Endothelial cell of umbilical vein (primary cell): ENCODE measurements around the gene TERC. TPM values are rescaled to one million over a fixed set of nuclear protein-coding genes. Genes with fewer than 3 reads are reported as not detected.

Experiments used
- BruUV-seq: library from RNA; stranded (reverse); fragments of 400-500 nt; replicated peaks from 2 replicates; lab custom pipeline; 2021; lab: Mats Ljungman, UMichigan
- CTCF ChIA-PET: fragments of 300-600, 350-600 bp; sonication (Branson Sonifier 250); formaldehyde crosslinking; loops from one replicate; lab custom pipeline; 2021; ENCODE audit warnings: antibody characterized with exemption, inconsistent platforms; lab: Charles Lee
- POLR2A ChIA-PET: fragments of 300-600, 350-600 bp; sonication (Branson Sonifier 250); formaldehyde crosslinking; loops from one replicate; lab custom pipeline; 2021; ENCODE audit warnings: antibody characterized with exemption, inconsistent platforms; lab: Charles Lee
- DNase-seq: peaks from one replicate; pipeline ENCODE4 v3.0.0-alpha.2; 2011; ENCODE audit warnings: low read depth, low spot score
- FAIRE-seq: peaks from 2 replicates; lab custom pipeline; 2011; peaks lifted over from hg19 to GRCh38; lab: Jason Lieb, UNC
- H2AFZ ChIP-seq: 2 replicates; pipeline ENCODE4 v1.6.0; 2012; ENCODE audit warnings: low read depth, low read length, control low read depth, inconsistent platforms
- H3K27ac ChIP-seq: 2 replicates; pipeline ENCODE4 v1.5.1; 2011; ENCODE audit warnings: low read depth, mild to moderate bottlenecking, control low read depth, low read length, moderate library complexity; ENCODE audit not compliant: insufficient read depth
- H3K27me3 ChIP-seq, 2 experiments: 2 replicates each; pipeline versions ENCODE4 v1.6.0 to v1.6.1; 2011; ENCODE audit warnings: low read length in 2 of 2, mixed read lengths in 1 of 2; ENCODE audit not compliant: control insufficient read depth in 2 of 2, insufficient read depth in 2 of 2
- H3K36me3 ChIP-seq, 2 experiments: 2 replicates in 1 of 2; 3 replicates in 1 of 2; pipeline ENCODE4 v1.5.1; 2011; ENCODE audit warnings: low read length in 2 of 2, mild to moderate bottlenecking in 1 of 2, moderate library complexity in 1 of 2; ENCODE audit not compliant: control insufficient read depth in 2 of 2, insufficient read depth in 2 of 2; ENCODE audit errors: extremely low read depth in 1 of 2
- H3K4me1 ChIP-seq: 3 replicates; pipeline ENCODE4 v1.5.1; 2011; ENCODE audit warnings: mild to moderate bottlenecking, low read length; ENCODE audit not compliant: control insufficient read depth, insufficient read depth; ENCODE audit errors: extremely low read depth
- H3K4me2 ChIP-seq: 2 replicates; pipeline ENCODE4 v1.6.1; 2011; ENCODE audit warnings: low read length, control low read depth, mixed read lengths; ENCODE audit not compliant: insufficient read depth
- H3K4me3 ChIP-seq, 3 experiments: fragments of 200-600 bp in 1 of 3; sonication (generic), shearing (Covaris generic) in 1 of 3; replicated peaks in 1 of 3; 2 replicates each; pipeline ENCODE4 v1.5.1; 2011 to 2016; ENCODE audit warnings: control low read depth in 3 of 3, low read length in 3 of 3, mild to moderate bottlenecking in 2 of 3, inconsistent platforms in 1 of 3, low read depth in 1 of 3, moderate library complexity in 1 of 3; ENCODE audit not compliant: insufficient read depth in 1 of 3
- H3K79me2 ChIP-seq: 2 replicates; pipeline ENCODE4 v1.6.0; 2012; ENCODE audit warnings: low read length, inconsistent platforms; ENCODE audit not compliant: control insufficient read depth, insufficient read depth
- H3K9ac ChIP-seq: replicated peaks from 2 replicates; pipeline ENCODE3; 2011; ENCODE audit warnings: low read length, control low read depth; ENCODE audit not compliant: insufficient read depth; ENCODE audit errors: extremely low read depth
- H3K9me1 ChIP-seq: replicated peaks from 3 replicates; pipeline ENCODE4 v1.6.0; 2011; ENCODE audit warnings: mild to moderate bottlenecking, low read length; ENCODE audit not compliant: control insufficient read depth, insufficient read depth; ENCODE audit errors: extremely low read depth
- H3K9me3 ChIP-seq: replicated peaks from 2 replicates; pipeline ENCODE4 v1.5.1; 2012; ENCODE audit warnings: low read length, inconsistent platforms; ENCODE audit not compliant: control insufficient read depth, insufficient read depth
- H4K20me1 ChIP-seq: replicated peaks from 2 replicates; pipeline ENCODE3; 2011; ENCODE audit warnings: mild to moderate bottlenecking, low read length; ENCODE audit not compliant: control insufficient read depth, insufficient read depth; ENCODE audit errors: extremely low read depth
- FOS ChIP-seq: IDR thresholded peaks from 2 replicates; pipeline ENCODE4 v1.6.1; 2011; ENCODE audit warnings: mild to moderate bottlenecking, low read length, moderate library complexity, borderline replicate concordance; ENCODE audit not compliant: insufficient read depth
- GATA2 ChIP-seq: IDR thresholded peaks from 2 replicates; pipeline ENCODE4 v1.7.0; 2011; ENCODE audit warnings: low read depth, mild to moderate bottlenecking, moderate library complexity, mixed read lengths, low read length; ENCODE audit not compliant: insufficient read length, insufficient read depth
- JUN ChIP-seq: IDR thresholded peaks from 2 replicates; pipeline ENCODE4 v1.6.1; 2011; ENCODE audit warnings: borderline replicate concordance, low read depth; ENCODE audit not compliant: insufficient read length, insufficient read depth
- MYC ChIP-seq: IDR thresholded peaks from one replicate; pipeline ENCODE4 v1.6.1; 2011; ENCODE audit warnings: mild to moderate bottlenecking, low read depth, low read length
- POLR2A ChIP-seq: IDR thresholded peaks from 2 replicates; pipeline ENCODE4 v1.6.1; 2012; ENCODE audit warnings: low read depth, mild to moderate bottlenecking, control low read depth, low read length
- POLR2AphosphoS5 ChIP-seq: IDR thresholded peaks from 2 replicates; pipeline ENCODE4 v1.6.1; 2012; ENCODE audit warnings: low read depth, mild to moderate bottlenecking, control low read depth, low read length, moderate library complexity; ENCODE audit not compliant: insufficient read depth
- dilution Hi-C: fragments of 300-500 bp; cut with MboI; formaldehyde crosslinking; loops from one replicate; pipeline ENCODE4 v1.15.0; 2019; ENCODE audit warnings: low sequenced_read_pairs; ENCODE audit not compliant: extremely low pct_ligation_motif_present
- intact Hi-C: fragments of 100-400 bp; cut with micrococcal nuclease; formaldehyde crosslinking; loops from one replicate; pipeline ENCODE4 v1.10.0; 2022
- polyA plus RNA-seq, 4 experiments: library from polyadenylated mRNA; depleted of rRNA in 3 of 4; stranded (reverse) in 3 of 4; unstranded in 1 of 4; fragments of >200 nt; gene quantifications; 2 replicates each; pipeline versions ENCODE4 v1.2.1 to v1.2.3, GENCODE V29; 2011 to 2012; ENCODE audit warnings: missing spikeins in 1 of 4
- total RNA-seq: library from RNA; stranded (reverse); gene quantifications from 2 replicates; pipeline ENCODE4 v1.2.3, GENCODE V29; 2021
- TF ChIP-seq, protein P1 (sequence below), 2 donors: IDR thresholded peaks; 1 replicate in 1 of 2; 2 replicates in 1 of 2; pipeline ENCODE4 v1.5.1; 2011; ENCODE audit warnings: low read length in 2 of 2, mild to moderate bottlenecking in 2 of 2, moderate library complexity in 2 of 2, control low read depth in 1 of 2, inconsistent platforms in 1 of 2, low read depth in 1 of 2; ENCODE audit not compliant: insufficient read depth in 1 of 2; ENCODE audit errors: extremely low read depth in 1 of 2
- TF ChIP-seq, protein P2 (sequence below): IDR thresholded peaks from 2 replicates; pipeline ENCODE4 v1.6.1; 2011; ENCODE audit not compliant: insufficient read depth, insufficient read length

The TERC gene
- total and polyA plus RNA-seq, 2 donors (not counting 3 experiments of a cell fraction or from before 2014, with no cell fraction given) = 2.6 to 6.1 TPM

DNA sequence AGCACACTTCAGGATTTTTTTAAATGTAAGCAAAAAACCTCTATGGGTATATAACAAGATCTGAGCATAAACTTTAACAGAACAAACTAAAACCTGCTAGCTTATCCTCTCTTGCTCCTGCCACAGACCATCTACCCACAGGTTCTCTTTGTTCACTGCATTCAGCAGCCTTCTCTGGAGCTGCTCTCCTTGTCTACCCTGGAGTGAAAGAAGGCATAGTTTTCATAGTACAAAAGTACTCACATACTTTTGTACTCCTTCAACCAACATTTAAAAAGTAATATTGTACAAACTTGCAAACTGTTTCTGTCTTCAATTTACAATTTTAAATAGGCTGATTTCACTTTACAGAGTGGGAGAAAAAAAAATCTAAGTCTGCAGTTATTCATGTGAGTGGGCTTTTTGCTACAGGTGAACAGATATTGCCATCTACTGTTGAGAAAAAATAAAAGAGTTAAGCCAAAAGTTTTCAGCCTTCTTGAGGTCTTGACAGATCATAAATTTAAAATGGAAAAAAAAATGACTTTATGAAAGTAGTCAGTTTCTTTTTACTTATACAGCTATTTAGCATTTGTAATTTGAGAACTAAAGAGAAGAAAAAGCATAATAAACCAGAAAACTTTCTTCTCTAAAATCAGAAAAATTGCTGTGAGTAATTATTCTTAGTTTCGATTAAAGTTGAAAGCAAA lies 20.4 kb downstream of the TERC start:
- H3K4me3 ChIP-seq = no peak overlapping the region
- dilution Hi-C loops (no loop called here), intact Hi-C loops (loop anchor here (1.0 to 5.0 kb wide), 5 partner anchors 595 to 880 kb away; no protein-coding TSS in a partner anchor)
- no peak overlapping the region for H3K4me2 ChIP-seq
- H3K9ac ChIP-seq = no peak overlapping the region
- DNase-seq (peak; percentile 74), FAIRE-seq (peak; percentile 35)
- H4K20me1 ChIP-seq = no peaks in the 10 kb centered on the region
- H3K79me2 ChIP-seq = no peaks in the 10 kb centered on the region
- no peaks in the 10 kb centered on the region for H3K4me1 ChIP-seq
- H3K9me1 ChIP-seq = no peaks in the 10 kb centered on the region
- no peak overlapping the region for H3K27ac ChIP-seq
- POLR2A ChIA-PET = no interaction called here
- peaks cover 2 to 13% of the 10 kb centered on the region in 2 experiments for H3K27me3 ChIP-seq
- no peak for TF ChIP-seq POLR2A
- TF ChIP-seq, protein P1, sequence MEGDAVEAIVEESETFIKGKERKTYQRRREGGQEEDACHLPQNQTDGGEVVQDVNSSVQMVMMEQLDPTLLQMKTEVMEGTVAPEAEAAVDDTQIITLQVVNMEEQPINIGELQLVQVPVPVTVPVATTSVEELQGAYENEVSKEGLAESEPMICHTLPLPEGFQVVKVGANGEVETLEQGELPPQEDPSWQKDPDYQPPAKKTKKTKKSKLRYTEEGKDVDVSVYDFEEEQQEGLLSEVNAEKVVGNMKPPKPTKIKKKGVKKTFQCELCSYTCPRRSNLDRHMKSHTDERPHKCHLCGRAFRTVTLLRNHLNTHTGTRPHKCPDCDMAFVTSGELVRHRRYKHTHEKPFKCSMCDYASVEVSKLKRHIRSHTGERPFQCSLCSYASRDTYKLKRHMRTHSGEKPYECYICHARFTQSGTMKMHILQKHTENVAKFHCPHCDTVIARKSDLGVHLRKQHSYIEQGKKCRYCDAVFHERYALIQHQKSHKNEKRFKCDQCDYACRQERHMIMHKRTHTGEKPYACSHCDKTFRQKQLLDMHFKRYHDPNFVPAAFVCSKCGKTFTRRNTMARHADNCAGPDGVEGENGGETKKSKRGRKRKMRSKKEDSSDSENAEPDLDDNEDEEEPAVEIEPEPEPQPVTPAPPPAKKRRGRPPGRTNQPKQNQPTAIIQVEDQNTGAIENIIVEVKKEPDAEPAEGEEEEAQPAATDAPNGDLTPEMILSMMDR (IDR thresholded peaks at IDR 0.05; ENCODE audit: extremely low read depth in 1 of 2, insufficient read depth in 1 of 2, low read depth in 1 of 2, low read length in 2 of 2) = peak in 1 of 2 donors; percentile 21
- no peaks in the 10 kb centered on the region for H3K36me3 ChIP-seq
- no peak overlapping the region for H2AFZ ChIP-seq
- CTCF ChIA-PET = interaction anchor here (0.7 to 6.9 kb wide), 22 partner anchors 13 to 1534 kb away, joined by 3 to 97 read pairs (median 4); no protein-coding TSS in a partner anchor
- H3K9me3 ChIP-seq = no peaks in the 10 kb centered on the region
- no TSS peak for BruUV-seq

DNA sequence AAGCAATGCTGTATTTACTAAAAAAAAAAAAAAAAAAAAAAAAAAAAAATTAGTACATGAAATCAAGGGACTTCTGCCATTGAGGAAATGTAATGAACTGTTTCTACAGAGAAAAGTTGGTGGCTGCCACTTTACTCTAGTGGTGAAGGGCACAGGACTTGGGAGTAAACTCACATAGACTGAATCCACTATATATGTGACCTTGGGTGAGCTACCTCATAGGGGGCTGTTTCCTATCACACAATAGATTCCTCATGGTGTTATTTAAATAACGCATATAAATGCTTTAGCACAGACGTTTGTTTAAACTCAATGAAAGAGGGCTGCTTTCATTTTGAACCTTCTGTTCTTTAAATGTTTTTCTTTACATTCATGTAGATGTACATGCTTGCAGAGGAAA lies 25.8 kb downstream of the TERC start:
- Histone ChIP-seq H3K36me3 (no peaks in the 10 kb centered on the region), H3K9ac (no peak overlapping the region), H2AFZ (no peak overlapping the region), H3K79me2 (no peaks in the 10 kb centered on the region), H3K4me3 (no peak overlapping the region), H3K27me3 (peaks cover 0 to 2% of the 10 kb centered on the region in 2 experiments), H3K9me3 (no peaks in the 10 kb centered on the region), H3K4me1 (no peaks in the 10 kb centered on the region), H3K9me1 (no peaks in the 10 kb centered on the region), H4K20me1 (no peaks in the 10 kb centered on the region), H3K4me2 (no peak overlapping the region), H3K27ac (no peak overlapping the region)
- TF ChIP-seq POLR2AphosphoS5 (no peak), MYC (no peak), POLR2A (no peak), GATA2 (no peak), FOS (no peak), JUN (no peak)
- TF ChIP-seq, protein P2, sequence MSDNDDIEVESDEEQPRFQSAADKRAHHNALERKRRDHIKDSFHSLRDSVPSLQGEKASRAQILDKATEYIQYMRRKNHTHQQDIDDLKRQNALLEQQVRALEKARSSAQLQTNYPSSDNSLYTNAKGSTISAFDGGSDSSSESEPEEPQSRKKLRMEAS = no peak
- POLR2A ChIA-PET = no interaction called here
- intact Hi-C loops = no loop called here
- CTCF ChIA-PET = no interaction called here
- dilution Hi-C loops = no loop called here
- BruUV-seq = no TSS peak
- DNase-seq = no peak
- no peak for FAIRE-seq
